HG03175 (cell line): ENCODE measurements around the gene PAM16.
"Not testable (repeated sequence)": the region's sequence is repeated elsewhere in the genome, so short reads cannot be mapped to it uniquely, and the experiment has no call there.

Source experiments
- ATAC-seq: cut with Tn5 transposase; IDR thresholded peaks from one replicate; pipeline ENCODE4 v1.9.1; 2021; ENCODE audit warnings: mild to moderate bottlenecking, moderate library complexity; ENCODE audit not compliant: unreplicated experiment

Gene PAM16

GRCh38 chr16:4350787-4351659, at the start of gene PAM16:
Gene PAM16 (minus strand): TSS chr16:4351321. CDS start chr16:4351234, 87 bp downstream.
- peak; percentile 91 for ATAC-seq

- ATAC-seq = no peak
Measured at GRCh38 chr16:4399001-4399730, 48.0 kb upstream of the PAM16 start.

- ATAC-seq = no peak
Measured at GRCh38 chr16:4395055-4395726, 44.1 kb upstream of the PAM16 start.

- ATAC-seq = not testable (repeated sequence)
Measured at GRCh38 chr16:4393850-4394249, 42.7 kb upstream of the PAM16 start.

GRCh38 chr16:4393240-4393600, 42.1 kb upstream of the PAM16 start:
- no peak for ATAC-seq

GRCh38 chr16:4392382-4393239, 41.5 kb upstream of the PAM16 start:
- no peak for ATAC-seq

- no peak for ATAC-seq
Measured at GRCh38 chr16:4391631-4392381, 40.7 kb upstream of the PAM16 start.

- no peak for ATAC-seq
Measured at GRCh38 chr16:4390266-4391260, 39.4 kb upstream of the PAM16 start.

GRCh38 chr16:4389051-4389955, 38.2 kb upstream of the PAM16 start:
- no peak for ATAC-seq

GRCh38 chr16:4388271-4389021, 37.3 kb upstream of the PAM16 start:
- no peak for ATAC-seq

- ATAC-seq = no peak
Measured at GRCh38 chr16:4387781-4388180, 36.7 kb upstream of the PAM16 start.

- ATAC-seq = no peak
Measured at GRCh38 chr16:4386951-4387565, 35.9 kb upstream of the PAM16 start.

GRCh38 chr16:4386451-4386805, 35.3 kb upstream of the PAM16 start:
- ATAC-seq = no peak

- ATAC-seq = no peak
Measured at GRCh38 chr16:4385789-4386450, 34.8 kb upstream of the PAM16 start.

- no peak for ATAC-seq
Measured at GRCh38 chr16:4385066-4385788, 34.1 kb upstream of the PAM16 start.
